HG03139 (cell line): ENCODE measurements around the gene INPP5E.

Experiments used
- ATAC-seq: cut with Tn5 transposase; IDR thresholded peaks from one replicate; pipeline ENCODE4 v1.9.1; 2021; ENCODE audit not compliant: unreplicated experiment

The INPP5E gene

GRCh38 chr9:136473354-136473721 is 33.7 kb upstream of the INPP5E start:
- no peak for ATAC-seq

GRCh38 chr9:136472640-136473353 is 33.2 kb upstream of the INPP5E start:
- no peak for ATAC-seq

- ATAC-seq: no peak
Measured at GRCh38 chr9:136471802-136472487, 32.3 kb upstream of the INPP5E start.

- no peak for ATAC-seq
Measured at GRCh38 chr9:136470792-136471469, 31.3 kb upstream of the INPP5E start.

GRCh38 chr9:136470356-136470755 is 30.7 kb upstream of the INPP5E start:
- ATAC-seq: no peak

- no peak for ATAC-seq
Measured at GRCh38 chr9:136467766-136468165, 28.1 kb upstream of the INPP5E start.

- ATAC-seq: no peak
Measured at GRCh38 chr9:136466155-136466541, 26.5 kb upstream of the INPP5E start.

GRCh38 chr9:136465500-136466154 is 26.0 kb upstream of the INPP5E start:
- no peak for ATAC-seq

- no peak for ATAC-seq
Measured at GRCh38 chr9:136464241-136464640, 24.6 kb upstream of the INPP5E start.

- no peak for ATAC-seq
Measured at GRCh38 chr9:136463578-136463977, 23.9 kb upstream of the INPP5E start.

GRCh38 chr9:136462664-136463063 is 23.0 kb upstream of the INPP5E start:
- ATAC-seq: no peak

- ATAC-seq: no peak
Measured at GRCh38 chr9:136460772-136461325, 21.2 kb upstream of the INPP5E start.

- no peak for ATAC-seq
Measured at GRCh38 chr9:136459425-136459824, 19.8 kb upstream of the INPP5E start.

GRCh38 chr9:136457326-136457725 is 17.7 kb upstream of the INPP5E start:
- no peak for ATAC-seq

- no peak for ATAC-seq
Measured at GRCh38 chr9:136456258-136456657, 16.6 kb upstream of the INPP5E start.

GRCh38 chr9:136455043-136456002 is 15.7 kb upstream of the INPP5E start:
- ATAC-seq: no peak

- no peak for ATAC-seq
Measured at GRCh38 chr9:136454026-136454796, 14.6 kb upstream of the INPP5E start.

GRCh38 chr9:136453326-136453725 is 13.7 kb upstream of the INPP5E start:
- no peak for ATAC-seq

GRCh38 chr9:136451221-136451877 is 11.7 kb upstream of the INPP5E start:
- ATAC-seq: no peak
